K562 (cell line): ENCODE measurements around the gene FAM240A. TPM values are rescaled to one million over a fixed set of nuclear protein-coding genes. Genes with fewer than 3 reads are reported as not detected.

Experiments
- ATAC-seq: fragments of 200-7000 bp; cut with Tn5 transposase; 3 replicates; pipeline ENCODE4 v1.9.1; 2020; ENCODE audit warnings: moderate library complexity
- BruUV-seq: library from RNA; stranded (reverse); fragments of 400-500 nt; replicated peaks from 2 replicates; lab custom pipeline; 2021; lab: Mats Ljungman, UMichigan
- CTCF ChIA-PET: fragments of 300-600 bp; formaldehyde crosslinking; extraction: SDS; loops from one replicate; lab custom pipeline; 2021; ENCODE audit warnings: low intra/inter-chr PET ratio; lab: Yijun Ruan, JAX
- POLR2A ChIA-PET: fragments of 300-600, 350-650 bp; sonication (Branson Sonifier 250); formaldehyde crosslinking; extraction: SDS; loops from one replicate; lab custom pipeline; 2021; ENCODE audit warnings: antibody characterized with exemption, inconsistent platforms; lab: Yijun Ruan, JAX
- DNase-seq, 4 experiments: peaks; one replicate each; pipeline versions ENCODE4 v3.0.0 to v3.0.0-alpha.2; 2011 to 2018; ENCODE audit warnings: low spot score in 3 of 4, mixed read lengths in 3 of 4; ENCODE audit errors: extremely low read depth in 1 of 4
- FAIRE-seq: peaks from 2 replicates; lab custom pipeline; 2011; peaks lifted over from hg19 to GRCh38; lab: Jason Lieb, UNC
- H2AFZ ChIP-seq: 2 replicates; pipeline ENCODE4 v1.6.0; 2011; ENCODE audit warnings: low read depth, low read length, control low read depth, inconsistent platforms
- H3K27ac ChIP-seq: fragments of 200-600 bp; 3 replicates; pipeline ENCODE4 v1.8.0; 2011; ENCODE audit warnings: low read depth, mild to moderate bottlenecking, control low read depth, inconsistent platforms, low read length, moderate library complexity, mixed read lengths; ENCODE audit errors: extremely low read depth
- H3K27me3 ChIP-seq, 2 experiments: fragments of 300-600 bp in 1 of 2; 2 replicates in 1 of 2; 3 replicates in 1 of 2; pipeline versions ENCODE4 v1.6.0 to v1.8.0; 2011; ENCODE audit warnings: inconsistent platforms in 2 of 2, low read length in 2 of 2, mild to moderate bottlenecking in 1 of 2, mixed read lengths in 1 of 2, moderate library complexity in 1 of 2; ENCODE audit not compliant: control insufficient read depth in 2 of 2, insufficient read depth in 2 of 2
- H3K36me3 ChIP-seq: fragments of 300-600 bp; 3 replicates; pipeline ENCODE4 v1.8.0; 2011; ENCODE audit warnings: mild to moderate bottlenecking, low read length, inconsistent platforms; ENCODE audit not compliant: control insufficient read depth, insufficient read depth
- H3K4me1 ChIP-seq, 2 experiments: fragments of 200-600 bp in 1 of 2; replicated peaks in 1 of 2; 2 replicates in 1 of 2; 3 replicates in 1 of 2; pipeline versions ENCODE4 v1.5.1 to v1.8.0; 2011; ENCODE audit warnings: inconsistent platforms in 2 of 2, low read length in 2 of 2, mild to moderate bottlenecking in 1 of 2, mixed read lengths in 1 of 2, moderate library complexity in 1 of 2; ENCODE audit not compliant: control insufficient read depth in 2 of 2, insufficient read depth in 2 of 2
- H3K4me2 ChIP-seq: 2 replicates; pipeline ENCODE4 v1.6.1; 2011; ENCODE audit warnings: low read length, control low read depth, inconsistent platforms, mixed read lengths; ENCODE audit not compliant: insufficient read depth
- H3K4me3 ChIP-seq: fragments of 200-600 bp; sonication (generic), shearing (Covaris generic); 2 replicates; pipeline ENCODE4 v1.5.1; 2016; ENCODE audit warnings: control low read depth, inconsistent platforms
- H3K79me2 ChIP-seq: fragments of 200-600 bp; 3 replicates; pipeline ENCODE4 v1.8.0; 2011; ENCODE audit warnings: low read length, inconsistent platforms; ENCODE audit not compliant: control insufficient read depth, insufficient read depth
- H3K9ac ChIP-seq, 2 experiments: 2 replicates each; pipeline versions ENCODE4 v1.6.0 to v1.6.1; 2011; ENCODE audit warnings: low read depth in 2 of 2, low read length in 2 of 2, control low read depth in 1 of 2, inconsistent platforms in 1 of 2, mild to moderate bottlenecking in 1 of 2, mixed read lengths in 1 of 2; ENCODE audit not compliant: insufficient read depth in 1 of 2
- H3K9me1 ChIP-seq: one replicate; pipeline ENCODE4 v1.6.0; 2011; ENCODE audit warnings: inconsistent platforms, mild to moderate bottlenecking, low read length, moderate library complexity; ENCODE audit not compliant: control insufficient read depth, insufficient read depth
- H3K9me3 ChIP-seq: replicated peaks from 2 replicates; pipeline ENCODE4 v1.5.1; 2011; ENCODE audit warnings: low read depth, low read length, inconsistent platforms; ENCODE audit not compliant: control insufficient read depth, insufficient read depth
- H4K20me1 ChIP-seq: replicated peaks from 2 replicates; pipeline ENCODE4 v1.6.1; 2011; ENCODE audit warnings: low read length, inconsistent platforms, mixed read lengths; ENCODE audit not compliant: control insufficient read depth, insufficient read depth
- ELF4 ChIP-seq: fragments of 450-650 bp; formaldehyde crosslinking; IDR thresholded peaks from 2 replicates; pipeline ENCODE4 v1.4.0; 2022; ENCODE audit warnings: missing genetic modification characterization
- ILF3 ChIP-seq: fragments of 450-650 bp; IDR thresholded peaks from 2 replicates; pipeline ENCODE4 v1.6.1; 2018; ENCODE audit warnings: antibody characterized with exemption, mild to moderate bottlenecking, moderate library complexity, borderline replicate concordance
- LARP7 ChIP-seq: fragments of 450-650 bp; IDR thresholded peaks from 2 replicates; pipeline ENCODE4 v1.6.1; 2016
- NR2F6 ChIP-seq: fragments of 450-650 bp; formaldehyde crosslinking; IDR thresholded peaks from 2 replicates; pipeline ENCODE4 v1.4.0; 2020; ENCODE audit warnings: mild to moderate bottlenecking
- SRSF1 ChIP-seq: fragments of 200-400 bp; formaldehyde crosslinking; IDR thresholded peaks from 2 replicates; pipeline ENCODE4 v1.6.1; 2017; ENCODE audit warnings: mild to moderate bottlenecking, low read depth, low read length, moderate library complexity
- ZFP30 ChIP-seq: fragments of 250-450 bp; sonication (Bioruptor Pico); IDR thresholded peaks from 2 replicates; pipeline ENCODE4 v1.8.0; 2022; ENCODE audit warnings: moderate library complexity, mild to moderate bottlenecking, inconsistent platforms, borderline replicate concordance
- ZNF140 ChIP-seq: fragments of 250-450 bp; sonication (Bioruptor Pico); IDR thresholded peaks from 2 replicates; pipeline ENCODE4 v1.8.0; 2021; ENCODE audit warnings: moderate library complexity, mild to moderate bottlenecking, inconsistent platforms
- ZNF699 ChIP-seq: fragments of 250-450 bp; sonication (Bioruptor Pico); IDR thresholded peaks from 2 replicates; pipeline ENCODE4 v1.8.0; 2021; ENCODE audit warnings: mild to moderate bottlenecking, moderate library complexity; ENCODE audit not compliant: insufficient replicate concordance
- WGBS: fragments of 100-300 bp; shearing (Covaris generic); methylation state at CpG from one replicate; pipeline ENCODE4 v1.1.6; 2016; ENCODE audit warnings: low coverage, mixed read lengths; ENCODE audit not compliant: insufficient coverage; ENCODE audit errors: missing lambda C conversion rate; 5-methylcytosine and 5-hydroxymethylcytosine counted together
- in situ Hi-C: fragments of 300-500 bp; cut with MboI; formaldehyde crosslinking; loops from 4 replicates; pipeline ENCODE4 v1.15.0; 2018; ENCODE audit warnings: inconsistent platforms, mixed read lengths
- intact Hi-C: fragments of 100-400 bp; cut with micrococcal nuclease; formaldehyde crosslinking; loops from 2 replicates; pipeline ENCODE4 v1.14.2; 2022
- polyA plus RNA-seq, 8 experiments: library from polyadenylated mRNA; depleted of rRNA in 4 of 8; stranded (reverse) in 5 of 8; unstranded in 3 of 8; fragments of >200 nt; fragmentation: Nextera tagmentation in 2 of 8; fragmentation: Illumina TruSeq in 1 of 8; extraction: Ambion mirVana in 2 of 8; extraction: Trizol in 1 of 8; gene quantifications; 2 replicates each; pipeline versions ENCODE4 v1.2.1 to v1.2.3, GENCODE V29; 2011 to 2014; ENCODE audit warnings: inconsistent platforms in 1 of 8, missing spikeins in 1 of 8
- total RNA-seq, 7 experiments: library from RNA; depleted of rRNA in 6 of 7; stranded (reverse); fragments of >200 nt in 6 of 7; fragmentation: Illumina TruSeq in 2 of 7; extraction: Trizol in 2 of 7; gene quantifications; 2 replicates each; pipeline versions ENCODE4 v1.2.1 to v1.2.3, GENCODE V29; 2011 to 2021; ENCODE audit warnings: low replicate concordance in 1 of 7
- TF ChIP-seq, protein P1 (sequence below): fragments of 450-650 bp; IDR thresholded peaks from 2 replicates; pipeline ENCODE4 v1.7.1; 2018; ENCODE audit warnings: mild to moderate bottlenecking, low read depth; ENCODE audit not compliant: partially characterized antibody
- TF ChIP-seq, protein P2 (sequence below): fragments of 250-450 bp; sonication (Bioruptor Pico); IDR thresholded peaks from 2 replicates; pipeline ENCODE4 v1.5.0; 2022; ENCODE audit warnings: mild to moderate bottlenecking

Gene FAM240A
- total and polyA plus RNA-seq, 9 of the 15 experiments (the other 6 are each of a cell fraction or from before 2014, with no cell fraction given) = not detected

DNA sequence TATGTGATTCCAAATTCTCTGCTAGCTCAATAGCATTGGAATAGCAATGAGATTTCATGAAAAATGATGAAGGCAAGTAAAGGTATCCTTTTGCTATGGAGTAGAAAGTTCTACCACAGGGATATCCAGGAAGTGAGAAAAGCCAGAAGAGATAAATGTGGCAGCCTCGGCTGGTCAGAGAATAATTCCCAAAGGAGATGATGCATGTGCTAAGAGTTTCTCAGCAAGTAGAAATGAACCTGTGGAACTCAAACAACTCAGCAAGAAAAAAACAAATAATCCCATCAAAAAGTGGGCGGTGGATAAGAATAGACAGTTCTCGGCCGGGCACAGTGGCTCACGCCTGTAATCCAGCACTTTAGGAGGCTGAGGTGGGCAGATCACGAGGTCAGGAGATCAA, 42.9 kb downstream of the FAM240A start:
- FAIRE-seq (no peak), ATAC-seq (no peak)
- WGBS = 0% methylated on average over 6 of the region's 6 CpGs
- BruUV-seq = no TSS peak
- intact Hi-C loops = no loop called here
- H3K27me3 ChIP-seq = peaks cover 21 to 38% of the 10 kb centered on the region in 2 experiments
- POLR2A ChIA-PET = interaction anchor here (0.6 to 0.9 kb wide), 2 partner anchors 37 to 84 kb away, joined by 3 read pairs; no protein-coding TSS in a partner anchor
- H3K36me3 ChIP-seq = no peaks in the 10 kb centered on the region
- no peak overlapping the region for H3K9ac ChIP-seq
- in situ Hi-C loops = no loop called here
- no peaks in the 10 kb centered on the region for H3K4me1 ChIP-seq
- no peaks in the 10 kb centered on the region for H4K20me1 ChIP-seq
- no peak overlapping the region for H2AFZ ChIP-seq
- no peak overlapping the region for H3K4me3 ChIP-seq
- no peak overlapping the region for H3K27ac ChIP-seq
- CTCF ChIA-PET = no interaction called here
- H3K4me2 ChIP-seq = no peak overlapping the region
- no peaks in the 10 kb centered on the region for H3K79me2 ChIP-seq
- TF ChIP-seq SRSF1 (no peak), ZNF699 (CRISPR knock-in tag) (no peak), ZFP30 (CRISPR knock-in tag) (no peak), ZNF140 (no peak), LARP7 (no peak), ELF4 (CRISPR knock-in tag) (no peak), NR2F6 (no peak), ILF3 (no peak)
- TF ChIP-seq, protein P1, sequence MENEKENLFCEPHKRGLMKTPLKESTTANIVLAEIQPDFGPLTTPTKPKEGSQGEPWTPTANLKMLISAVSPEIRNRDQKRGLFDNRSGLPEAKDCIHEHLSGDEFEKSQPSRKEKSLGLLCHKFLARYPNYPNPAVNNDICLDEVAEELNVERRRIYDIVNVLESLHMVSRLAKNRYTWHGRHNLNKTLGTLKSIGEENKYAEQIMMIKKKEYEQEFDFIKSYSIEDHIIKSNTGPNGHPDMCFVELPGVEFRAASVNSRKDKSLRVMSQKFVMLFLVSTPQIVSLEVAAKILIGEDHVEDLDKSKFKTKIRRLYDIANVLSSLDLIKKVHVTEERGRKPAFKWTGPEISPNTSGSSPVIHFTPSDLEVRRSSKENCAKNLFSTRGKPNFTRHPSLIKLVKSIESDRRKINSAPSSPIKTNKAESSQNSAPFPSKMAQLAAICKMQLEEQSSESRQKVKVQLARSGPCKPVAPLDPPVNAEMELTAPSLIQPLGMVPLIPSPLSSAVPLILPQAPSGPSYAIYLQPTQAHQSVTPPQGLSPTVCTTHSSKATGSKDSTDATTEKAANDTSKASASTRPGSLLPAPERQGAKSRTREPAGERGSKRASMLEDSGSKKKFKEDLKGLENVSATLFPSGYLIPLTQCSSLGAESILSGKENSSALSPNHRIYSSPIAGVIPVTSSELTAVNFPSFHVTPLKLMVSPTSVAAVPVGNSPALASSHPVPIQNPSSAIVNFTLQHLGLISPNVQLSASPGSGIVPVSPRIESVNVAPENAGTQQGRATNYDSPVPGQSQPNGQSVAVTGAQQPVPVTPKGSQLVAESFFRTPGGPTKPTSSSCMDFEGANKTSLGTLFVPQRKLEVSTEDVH = no peak
- TF ChIP-seq, protein P2, sequence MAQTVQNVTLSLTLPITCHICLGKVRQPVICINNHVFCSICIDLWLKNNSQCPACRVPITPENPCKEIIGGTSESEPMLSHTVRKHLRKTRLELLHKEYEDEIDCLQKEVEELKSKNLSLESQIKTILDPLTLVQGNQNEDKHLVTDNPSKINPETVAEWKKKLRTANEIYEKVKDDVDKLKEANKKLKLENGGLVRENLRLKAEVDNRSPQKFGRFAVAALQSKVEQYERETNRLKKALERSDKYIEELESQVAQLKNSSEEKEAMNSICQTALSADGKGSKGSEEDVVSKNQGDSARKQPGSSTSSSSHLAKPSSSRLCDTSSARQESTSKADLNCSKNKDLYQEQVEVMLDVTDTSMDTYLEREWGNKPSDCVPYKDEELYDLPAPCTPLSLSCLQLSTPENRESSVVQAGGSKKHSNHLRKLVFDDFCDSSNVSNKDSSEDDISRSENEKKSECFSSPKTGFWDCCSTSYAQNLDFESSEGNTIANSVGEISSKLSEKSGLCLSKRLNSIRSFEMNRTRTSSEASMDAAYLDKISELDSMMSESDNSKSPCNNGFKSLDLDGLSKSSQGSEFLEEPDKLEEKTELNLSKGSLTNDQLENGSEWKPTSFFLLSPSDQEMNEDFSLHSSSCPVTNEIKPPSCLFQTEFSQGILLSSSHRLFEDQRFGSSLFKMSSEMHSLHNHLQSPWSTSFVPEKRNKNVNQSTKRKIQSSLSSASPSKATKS (CRISPR knock-in tag) = no peak
- TF ChIP-seq, all 486 proteins: peak for 0
- Histone ChIP-seq H3K9me1 (no peaks in the 10 kb centered on the region), H3K9me3 (no peaks in the 10 kb centered on the region)
- no peak for DNase-seq
